ENCODE data around the gene ADM5. TPM values are rescaled to one million over a fixed set of nuclear protein-coding genes. Genes with fewer than 3 reads are reported as not detected.

The ADM5 gene
- polyA plus RNA-seq, 1 donor from 2014 or later: 7.2 TPM

DNA sequence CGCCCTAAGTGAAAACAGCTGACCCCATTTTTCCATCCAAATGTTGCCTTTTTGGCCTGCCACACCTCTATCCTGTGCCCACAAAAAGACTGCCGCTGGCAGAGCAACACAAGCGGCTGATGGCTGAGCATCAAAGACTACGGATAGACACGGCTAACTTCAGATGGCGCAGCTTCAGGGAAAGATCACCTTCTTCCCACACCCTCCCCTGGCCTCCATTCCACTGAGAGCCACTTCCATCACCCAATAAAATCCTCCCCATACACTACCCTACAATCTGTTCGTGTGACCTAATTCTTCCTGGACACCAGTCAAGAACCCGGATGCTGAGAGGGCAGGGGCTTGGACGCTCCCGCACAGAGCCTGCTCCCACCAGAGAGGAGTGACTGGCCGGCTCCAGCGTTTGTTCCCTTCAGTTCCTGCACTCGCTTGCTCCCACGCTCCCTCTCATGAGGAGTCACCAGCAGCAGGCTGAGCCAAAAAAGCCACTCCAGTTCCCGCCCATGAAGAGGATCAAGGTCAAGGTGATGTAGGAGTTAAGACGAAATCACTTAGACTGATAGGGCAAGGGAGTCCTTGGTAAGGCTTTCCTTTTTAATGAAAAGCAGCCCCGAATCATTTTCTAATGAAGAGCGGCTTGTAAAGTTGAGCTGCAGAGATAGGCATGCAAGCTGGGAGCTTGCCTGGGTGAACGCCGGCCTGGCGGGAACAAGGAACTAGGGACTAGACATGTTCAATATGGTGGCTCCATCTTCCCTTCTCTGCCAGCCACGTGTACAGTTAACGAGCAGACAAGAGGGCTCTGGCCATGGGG is 38.0 kb downstream of the ADM5 start:
- Histone ChIP-seq H3F3A (ENCODE audit: insufficient read depth, low read length, poor library complexity, severe bottlenecking) (no peaks in the 10 kb centered on the region), H3K4me2 (ENCODE audit: low read length) (no peak overlapping the region), H3K9me3 (ENCODE audit: low read length) (no peaks in the 10 kb centered on the region), H3K4me3 (ENCODE audit: low read length) (no peak overlapping the region), H3K36me3 (ENCODE audit: insufficient read depth, low read length) (no peaks in the 10 kb centered on the region), H3K9ac (ENCODE audit: low read length) (no peak overlapping the region), H3K27ac (ENCODE audit: low read length) (no peak overlapping the region), H4K20me1 (ENCODE audit: insufficient read depth) (no peaks in the 10 kb centered on the region), H2AFZ (ENCODE audit: low read depth, low read length) (no peak overlapping the region), H3K9me2 (ENCODE audit: insufficient read depth, low read length) (no peaks in the 10 kb centered on the region), H3K27me3 (ENCODE audit: insufficient read depth, low read depth, low read length) (no peaks in the 10 kb centered on the region), H3K79me2 (replicated peaks; ENCODE audit: insufficient read depth, low read length) (no peaks in the 10 kb centered on the region)
- TF ChIP-seq EZH2 (IDR thresholded peaks at IDR 0.05; ENCODE audit: borderline replicate concordance, insufficient read depth, low read length, poor library complexity, severe bottlenecking) (no peak), TAF1 (IDR thresholded peaks at IDR 0.05; ENCODE audit: low read depth) (no peak), RAD21 (conservative IDR thresholded peaks at IDR 0.05) (no peak), SMC3 (conservative IDR thresholded peaks at IDR 0.05; ENCODE audit: poor library complexity) (no peak), POLR2AphosphoS5 (IDR thresholded peaks at IDR 0.05) (no peak), EP300 (conservative IDR thresholded peaks at IDR 0.05; ENCODE audit: poor library complexity, severe bottlenecking) (no peak)
- TF ChIP-seq, protein P1, sequence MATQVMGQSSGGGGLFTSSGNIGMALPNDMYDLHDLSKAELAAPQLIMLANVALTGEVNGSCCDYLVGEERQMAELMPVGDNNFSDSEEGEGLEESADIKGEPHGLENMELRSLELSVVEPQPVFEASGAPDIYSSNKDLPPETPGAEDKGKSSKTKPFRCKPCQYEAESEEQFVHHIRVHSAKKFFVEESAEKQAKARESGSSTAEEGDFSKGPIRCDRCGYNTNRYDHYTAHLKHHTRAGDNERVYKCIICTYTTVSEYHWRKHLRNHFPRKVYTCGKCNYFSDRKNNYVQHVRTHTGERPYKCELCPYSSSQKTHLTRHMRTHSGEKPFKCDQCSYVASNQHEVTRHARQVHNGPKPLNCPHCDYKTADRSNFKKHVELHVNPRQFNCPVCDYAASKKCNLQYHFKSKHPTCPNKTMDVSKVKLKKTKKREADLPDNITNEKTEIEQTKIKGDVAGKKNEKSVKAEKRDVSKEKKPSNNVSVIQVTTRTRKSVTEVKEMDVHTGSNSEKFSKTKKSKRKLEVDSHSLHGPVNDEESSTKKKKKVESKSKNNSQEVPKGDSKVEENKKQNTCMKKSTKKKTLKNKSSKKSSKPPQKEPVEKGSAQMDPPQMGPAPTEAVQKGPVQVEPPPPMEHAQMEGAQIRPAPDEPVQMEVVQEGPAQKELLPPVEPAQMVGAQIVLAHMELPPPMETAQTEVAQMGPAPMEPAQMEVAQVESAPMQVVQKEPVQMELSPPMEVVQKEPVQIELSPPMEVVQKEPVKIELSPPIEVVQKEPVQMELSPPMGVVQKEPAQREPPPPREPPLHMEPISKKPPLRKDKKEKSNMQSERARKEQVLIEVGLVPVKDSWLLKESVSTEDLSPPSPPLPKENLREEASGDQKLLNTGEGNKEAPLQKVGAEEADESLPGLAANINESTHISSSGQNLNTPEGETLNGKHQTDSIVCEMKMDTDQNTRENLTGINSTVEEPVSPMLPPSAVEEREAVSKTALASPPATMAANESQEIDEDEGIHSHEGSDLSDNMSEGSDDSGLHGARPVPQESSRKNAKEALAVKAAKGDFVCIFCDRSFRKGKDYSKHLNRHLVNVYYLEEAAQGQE (IDR thresholded peaks at IDR 0.05; ENCODE audit: borderline replicate concordance): no peak

DNA sequence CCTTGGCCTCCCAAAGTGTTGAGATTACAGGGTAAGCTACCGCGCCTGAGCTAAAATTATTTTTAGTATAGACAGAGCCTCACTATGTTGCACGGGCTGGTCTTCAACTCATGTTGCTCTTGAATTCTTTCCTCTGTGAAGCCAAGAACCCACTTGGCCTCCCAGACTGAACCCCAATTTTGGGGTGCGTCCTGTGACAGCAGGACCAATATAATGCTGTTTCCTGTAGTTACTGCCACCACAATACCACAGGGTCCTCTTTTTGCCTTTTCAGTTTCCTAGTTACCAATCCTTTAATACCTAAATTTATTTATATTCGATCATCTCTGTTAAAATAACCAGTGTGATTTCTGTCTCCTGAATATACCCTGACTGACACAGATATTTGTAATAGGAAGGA is 40.8 kb downstream of the ADM5 start:
- TF ChIP-seq TAF1 (IDR thresholded peaks at IDR 0.05; ENCODE audit: low read depth): no peak
- TF ChIP-seq, protein P2, sequence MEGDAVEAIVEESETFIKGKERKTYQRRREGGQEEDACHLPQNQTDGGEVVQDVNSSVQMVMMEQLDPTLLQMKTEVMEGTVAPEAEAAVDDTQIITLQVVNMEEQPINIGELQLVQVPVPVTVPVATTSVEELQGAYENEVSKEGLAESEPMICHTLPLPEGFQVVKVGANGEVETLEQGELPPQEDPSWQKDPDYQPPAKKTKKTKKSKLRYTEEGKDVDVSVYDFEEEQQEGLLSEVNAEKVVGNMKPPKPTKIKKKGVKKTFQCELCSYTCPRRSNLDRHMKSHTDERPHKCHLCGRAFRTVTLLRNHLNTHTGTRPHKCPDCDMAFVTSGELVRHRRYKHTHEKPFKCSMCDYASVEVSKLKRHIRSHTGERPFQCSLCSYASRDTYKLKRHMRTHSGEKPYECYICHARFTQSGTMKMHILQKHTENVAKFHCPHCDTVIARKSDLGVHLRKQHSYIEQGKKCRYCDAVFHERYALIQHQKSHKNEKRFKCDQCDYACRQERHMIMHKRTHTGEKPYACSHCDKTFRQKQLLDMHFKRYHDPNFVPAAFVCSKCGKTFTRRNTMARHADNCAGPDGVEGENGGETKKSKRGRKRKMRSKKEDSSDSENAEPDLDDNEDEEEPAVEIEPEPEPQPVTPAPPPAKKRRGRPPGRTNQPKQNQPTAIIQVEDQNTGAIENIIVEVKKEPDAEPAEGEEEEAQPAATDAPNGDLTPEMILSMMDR (IDR thresholded peaks at IDR 0.05; ENCODE audit: poor library complexity, severe bottlenecking): no peak
- TF ChIP-seq RAD21 (conservative IDR thresholded peaks at IDR 0.05): no peak
- TF ChIP-seq EZH2 (IDR thresholded peaks at IDR 0.05; ENCODE audit: borderline replicate concordance, insufficient read depth, low read length, poor library complexity, severe bottlenecking): no peak
- TF ChIP-seq SMC3 (conservative IDR thresholded peaks at IDR 0.05; ENCODE audit: poor library complexity): no peak
- TF ChIP-seq POLR2AphosphoS5 (IDR thresholded peaks at IDR 0.05): no peak
- TF ChIP-seq, protein P1 (IDR thresholded peaks at IDR 0.05; ENCODE audit: borderline replicate concordance): no peak
- no peak for TF ChIP-seq EP300 (conservative IDR thresholded peaks at IDR 0.05; ENCODE audit: poor library complexity, severe bottlenecking)
- no peak for TF ChIP-seq MXI1 (conservative IDR thresholded peaks at IDR 0.05; ENCODE audit: poor library complexity, severe bottlenecking)
- Histone ChIP-seq H3K9ac (ENCODE audit: low read length) (no peak overlapping the region), H3K4me2 (ENCODE audit: low read length) (no peak overlapping the region), H3K27ac (ENCODE audit: low read length) (no peak overlapping the region), H3K9me2 (ENCODE audit: insufficient read depth, low read length) (no peaks in the 10 kb centered on the region), H3K9me3 (ENCODE audit: low read length) (no peaks in the 10 kb centered on the region), H4K20me1 (ENCODE audit: insufficient read depth) (no peaks in the 10 kb centered on the region), H3K79me2 (replicated peaks; ENCODE audit: insufficient read depth, low read length) (no peaks in the 10 kb centered on the region), H3K27me3 (ENCODE audit: insufficient read depth, low read depth, low read length) (no peaks in the 10 kb centered on the region), H3K36me3 (ENCODE audit: insufficient read depth, low read length) (no peaks in the 10 kb centered on the region), H2AFZ (ENCODE audit: low read depth, low read length) (no peak overlapping the region), H3K4me3 (ENCODE audit: low read length) (no peak overlapping the region), H3F3A (ENCODE audit: insufficient read depth, low read length, poor library complexity, severe bottlenecking) (no peaks in the 10 kb centered on the region)

Data from neural cell (in vitro differentiated cells).